Measurements from ENCODE around the gene RAD9A.

DNA sequence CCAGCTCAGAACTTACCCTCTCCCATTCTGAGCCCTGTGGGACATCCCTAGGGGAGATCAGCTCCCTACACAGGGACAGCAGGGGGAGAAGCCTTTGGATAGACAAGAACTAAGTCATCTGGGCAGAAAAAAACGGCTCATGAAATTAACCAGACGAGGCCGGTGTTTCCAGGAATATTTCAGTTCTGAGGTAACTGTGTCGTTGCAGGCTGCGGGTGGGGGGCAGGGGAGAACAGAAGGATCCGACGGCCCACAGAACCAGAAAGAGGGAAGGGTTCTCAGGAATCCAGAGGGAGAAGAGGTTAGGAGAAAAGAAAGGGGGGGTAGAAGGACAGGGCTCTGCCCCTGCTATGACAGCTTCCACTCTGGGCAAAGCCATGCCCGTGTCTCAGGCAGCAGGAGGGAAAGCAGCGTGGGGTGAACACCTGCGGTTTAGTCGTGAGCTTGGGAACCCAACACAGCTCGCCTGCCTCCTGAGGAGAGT is 21.9 kb upstream of the RAD9A start:
- TF ChIP-seq ZFP30 (CRISPR knock-in tag; IDR thresholded peaks at IDR 0.05) (no peak), CREB5 (CRISPR knock-in tag; IDR thresholded peaks at IDR 0.05; ENCODE audit: low read depth) (no peak), OSR1 (CRISPR knock-in tag; IDR thresholded peaks at IDR 0.05) (no peak), ZNF8 (CRISPR knock-in tag; IDR thresholded peaks at IDR 0.05) (no peak), ARNTL (CRISPR knock-in tag; IDR thresholded peaks at IDR 0.05; ENCODE audit: borderline replicate concordance, low read depth) (no peak), ZNF70 (CRISPR knock-in tag; IDR thresholded peaks at IDR 0.05) (no peak), ZFP3 (CRISPR knock-in tag; IDR thresholded peaks at IDR 0.05) (no peak), PPARA (CRISPR knock-in tag; IDR thresholded peaks at IDR 0.05; ENCODE audit: borderline replicate concordance) (no peak), SNAI2 (CRISPR knock-in tag; IDR thresholded peaks at IDR 0.05) (no peak), ESRRG (CRISPR knock-in tag; IDR thresholded peaks at IDR 0.05) (no peak), CSDC2 (CRISPR knock-in tag; IDR thresholded peaks at IDR 0.05) (no peak), BACH2 (CRISPR knock-in tag; IDR thresholded peaks at IDR 0.05; ENCODE audit: borderline replicate concordance) (no peak)
- TF ChIP-seq, protein P1, sequence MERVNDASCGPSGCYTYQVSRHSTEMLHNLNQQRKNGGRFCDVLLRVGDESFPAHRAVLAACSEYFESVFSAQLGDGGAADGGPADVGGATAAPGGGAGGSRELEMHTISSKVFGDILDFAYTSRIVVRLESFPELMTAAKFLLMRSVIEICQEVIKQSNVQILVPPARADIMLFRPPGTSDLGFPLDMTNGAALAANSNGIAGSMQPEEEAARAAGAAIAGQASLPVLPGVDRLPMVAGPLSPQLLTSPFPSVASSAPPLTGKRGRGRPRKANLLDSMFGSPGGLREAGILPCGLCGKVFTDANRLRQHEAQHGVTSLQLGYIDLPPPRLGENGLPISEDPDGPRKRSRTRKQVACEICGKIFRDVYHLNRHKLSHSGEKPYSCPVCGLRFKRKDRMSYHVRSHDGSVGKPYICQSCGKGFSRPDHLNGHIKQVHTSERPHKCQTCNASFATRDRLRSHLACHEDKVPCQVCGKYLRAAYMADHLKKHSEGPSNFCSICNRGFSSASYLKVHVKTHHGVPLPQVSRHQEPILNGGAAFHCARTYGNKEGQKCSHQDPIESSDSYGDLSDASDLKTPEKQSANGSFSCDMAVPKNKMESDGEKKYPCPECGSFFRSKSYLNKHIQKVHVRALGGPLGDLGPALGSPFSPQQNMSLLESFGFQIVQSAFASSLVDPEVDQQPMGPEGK (CRISPR knock-in tag; IDR thresholded peaks at IDR 0.05; ENCODE audit: borderline replicate concordance): no peak
